Glomerular visceral epithelial cell (primary cell): ENCODE results near the gene CGB8.
"Not testable (repeated sequence)": the region's sequence is repeated elsewhere in the genome, so short reads cannot be mapped to it uniquely, and the experiment has no call there.

Experiments used
- DNase-seq: peaks from one replicate; pipeline ENCODE4 v3.0.0-alpha.2; 2016; ENCODE audit errors: extremely low spot score

The CGB8 gene

DNA sequence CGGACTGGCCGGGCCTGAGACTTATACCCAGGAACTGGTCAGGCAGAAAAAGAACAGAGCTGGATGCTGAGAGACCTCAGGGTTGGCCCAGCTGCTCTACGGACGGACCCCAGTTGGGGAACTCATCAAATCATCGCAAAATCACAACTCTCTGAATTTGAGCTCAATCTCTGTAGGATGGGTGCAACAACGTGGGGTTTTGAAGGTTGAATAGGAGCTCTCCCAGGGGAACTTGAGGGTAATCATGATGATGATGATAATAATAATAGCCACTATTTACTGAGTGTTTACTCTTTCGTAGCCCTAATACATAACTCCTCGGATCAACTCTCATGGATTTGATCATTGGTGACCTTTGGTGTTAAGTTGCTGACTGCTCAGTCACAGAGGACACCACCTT lies 18.6 kb downstream of the CGB8 start:
- DNase-seq: not testable (repeated sequence)

DNA sequence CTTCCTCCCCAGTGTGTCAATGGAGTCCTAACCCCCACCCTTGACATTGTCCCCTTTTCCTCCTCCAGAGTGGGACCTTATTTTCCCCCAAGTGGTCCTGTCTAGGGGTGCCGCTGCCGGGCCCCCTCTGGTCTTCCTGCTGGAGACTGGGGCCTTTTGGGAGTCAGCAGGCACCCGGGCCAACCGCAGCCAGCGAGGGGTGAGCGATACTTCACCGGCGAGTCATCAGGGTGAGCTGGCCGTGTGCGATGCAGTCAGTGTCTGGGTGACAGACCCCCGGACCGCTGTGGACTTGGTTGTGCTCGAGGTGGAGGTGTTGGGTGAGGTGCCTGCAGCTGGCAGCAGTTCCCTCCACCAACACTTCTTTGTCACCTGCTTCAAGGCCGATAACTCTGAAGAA lies 19.2 kb downstream of the CGB8 start:
- peak; percentile 70 for DNase-seq

DNA sequence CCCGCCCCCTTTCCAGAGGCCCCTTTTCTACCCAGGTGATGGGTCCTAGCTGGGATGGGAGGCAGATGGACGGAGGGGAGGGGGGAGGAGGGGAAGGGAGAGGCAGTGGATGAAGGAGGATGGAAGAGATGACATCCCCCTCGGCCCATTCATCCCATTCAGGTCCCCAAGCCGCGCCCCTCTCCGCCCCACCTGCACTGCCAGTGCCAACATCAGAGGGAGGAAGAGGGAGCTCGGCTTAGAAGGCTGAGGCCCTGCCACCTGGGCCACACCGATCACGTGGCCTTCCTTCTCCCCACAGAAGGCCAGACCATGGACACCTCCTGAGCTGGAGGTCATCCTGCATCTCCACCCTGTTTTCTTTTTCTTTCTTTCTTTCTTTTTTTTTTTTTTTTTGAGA lies 20.2 kb downstream of the CGB8 start:
- not testable (repeated sequence) for DNase-seq

DNA sequence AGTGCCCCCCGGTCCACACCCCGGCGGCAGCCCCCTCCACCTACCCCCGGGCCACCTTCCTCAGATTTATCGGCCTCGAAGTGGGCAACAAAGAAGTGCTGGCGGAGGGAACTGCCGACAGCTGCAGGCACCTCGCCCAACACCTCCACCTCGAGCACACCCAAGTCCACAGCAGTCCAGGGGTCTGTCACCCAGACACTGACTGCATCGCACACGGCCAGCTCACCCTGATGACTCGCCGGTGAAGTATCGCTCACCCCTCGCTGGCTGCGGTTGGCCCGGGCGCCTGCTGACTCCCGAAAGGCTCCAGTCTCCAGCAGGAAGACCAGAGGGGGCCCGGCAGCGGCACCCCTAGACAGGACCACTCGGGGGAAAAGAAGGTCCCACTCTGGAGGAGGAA lies 23.3 kb downstream of the CGB8 start:
- peak; percentile 47 for DNase-seq

DNA sequence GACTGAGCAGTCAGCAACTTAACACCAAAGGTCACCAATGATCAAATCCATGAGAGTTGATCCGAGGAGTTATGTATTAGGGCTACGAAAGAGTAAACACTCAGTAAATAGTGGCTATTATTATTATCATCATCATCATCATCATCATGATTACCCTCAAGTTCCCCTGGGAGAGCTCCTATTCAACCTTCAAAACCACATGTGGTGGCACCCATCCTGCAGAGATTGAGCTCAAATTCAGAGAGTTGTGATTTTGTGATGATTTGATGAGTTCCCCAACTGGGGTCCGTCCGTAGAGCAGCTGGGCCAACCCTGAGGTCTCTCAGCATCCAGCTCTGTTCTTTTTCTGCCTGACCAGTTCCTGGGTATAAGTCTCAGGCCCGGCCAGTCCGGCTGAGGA lies 23.8 kb downstream of the CGB8 start:
- DNase-seq: not testable (repeated sequence)

DNA sequence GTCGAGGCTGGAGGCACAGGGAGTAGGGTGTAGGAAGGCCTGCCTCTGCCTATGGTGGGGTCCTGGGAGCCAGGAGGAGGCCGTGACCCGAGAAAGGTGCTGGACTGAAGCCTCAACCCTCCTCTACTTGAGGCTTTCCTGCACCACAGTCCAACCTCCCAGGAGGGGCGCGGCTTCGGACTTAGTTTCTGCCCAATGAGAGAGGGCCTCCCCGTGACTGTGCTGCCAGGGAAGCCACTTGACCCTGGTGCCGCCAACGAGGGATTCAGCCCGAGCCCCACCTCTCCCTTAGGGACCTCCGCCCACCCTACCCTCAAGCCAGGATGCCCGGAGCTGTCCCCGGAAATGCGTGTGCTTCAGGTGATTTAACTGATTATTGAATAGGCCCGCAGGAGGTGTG lies 24.7 kb downstream of the CGB8 start, which contains the start of gene CGB3:
Gene CGB3 (minus strand): TSS at position 101 of the 400 bp plus-strand sequence. CDS start 362 bp downstream, outside the sequence.
- not testable (repeated sequence) for DNase-seq

DNA sequence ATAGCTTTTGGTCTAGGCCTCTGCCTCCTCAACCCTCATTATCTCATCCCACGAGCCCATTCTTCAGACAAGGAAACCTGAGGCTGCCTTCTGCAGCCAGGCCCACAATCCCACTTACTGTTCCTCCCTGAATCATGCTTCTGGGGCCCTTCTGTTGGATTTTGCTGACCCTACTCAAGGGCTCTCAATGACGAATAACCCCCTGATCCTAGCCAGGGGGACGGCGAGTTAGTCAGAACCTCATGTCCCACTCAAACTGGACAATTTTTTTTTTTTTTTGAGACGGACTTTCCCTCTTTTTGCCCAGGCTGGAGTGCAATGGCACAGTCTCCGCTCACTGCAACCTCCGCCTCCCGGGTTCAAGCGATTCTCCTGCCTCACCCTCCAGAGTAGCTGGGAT lies 26.8 kb downstream of the CGB8 start:
- DNase-seq: no peak

DNA sequence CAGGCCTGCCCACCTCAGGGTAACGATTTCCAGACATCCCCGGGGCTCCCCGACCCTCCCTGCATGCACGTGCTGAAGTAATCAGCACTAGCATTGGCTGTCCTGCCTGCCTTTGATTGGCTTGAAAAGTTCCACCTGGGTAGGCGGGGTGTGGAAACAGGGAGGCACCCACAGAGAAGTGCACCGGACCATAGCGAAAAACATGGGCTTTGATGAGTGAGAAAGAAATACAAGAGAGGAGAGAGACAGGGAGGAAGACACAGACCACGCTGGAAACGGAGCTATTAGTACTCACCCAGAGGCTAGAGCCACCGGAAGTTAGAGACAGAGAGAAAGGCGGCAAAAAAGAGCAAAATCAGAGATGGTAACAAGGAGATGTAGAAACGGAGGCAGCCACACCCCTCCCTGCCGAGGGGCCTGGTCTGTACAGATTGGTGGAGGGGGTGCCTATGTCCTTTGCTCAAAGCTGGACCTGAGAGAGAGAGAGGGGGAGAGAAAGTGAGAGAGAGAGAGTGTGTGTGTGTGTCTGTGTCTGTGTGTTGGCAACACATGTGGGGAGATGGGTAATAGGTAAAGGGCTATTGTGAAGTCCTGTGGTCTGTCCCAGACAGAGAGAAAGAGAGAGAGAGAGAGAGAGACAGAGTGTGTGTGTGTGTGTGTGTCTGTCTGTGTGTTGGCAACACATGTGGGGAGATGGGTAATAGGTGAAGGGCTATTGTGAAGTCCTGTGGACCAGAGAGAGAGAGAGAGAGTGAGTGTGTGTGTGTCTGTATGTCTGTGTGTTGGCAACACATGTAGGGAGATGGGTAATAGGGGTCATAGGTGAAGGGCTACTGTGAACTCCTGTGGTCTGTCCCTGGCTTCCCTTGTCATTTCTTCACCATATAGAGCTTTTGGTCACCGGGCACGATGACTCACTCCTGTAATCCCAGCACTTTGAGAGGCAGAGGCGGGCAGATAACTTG lies 27.7 kb downstream of the CGB8 start:
- peak; percentile 83 for DNase-seq

DNA sequence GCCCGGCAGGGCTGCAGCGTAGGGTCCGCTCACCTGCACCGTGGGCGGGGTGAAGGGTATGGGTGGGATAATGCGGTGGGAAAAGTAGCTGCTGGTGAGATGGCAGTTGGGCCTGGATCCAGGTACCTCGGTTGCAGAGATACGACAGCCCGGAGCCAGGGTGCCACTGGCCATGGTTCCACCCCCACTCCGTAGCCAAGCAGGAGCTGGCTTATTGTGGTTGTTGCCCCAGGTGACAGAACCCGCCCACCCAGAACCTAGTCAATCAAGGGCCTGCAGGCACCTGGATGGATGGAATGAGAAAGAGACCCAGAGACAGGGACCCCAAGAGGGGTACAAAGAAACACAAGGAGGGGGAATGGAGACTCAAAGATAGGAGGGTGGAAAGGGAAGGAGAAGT lies 28.6 kb downstream of the CGB8 start:
- DNase-seq: peak; percentile 22

DNA sequence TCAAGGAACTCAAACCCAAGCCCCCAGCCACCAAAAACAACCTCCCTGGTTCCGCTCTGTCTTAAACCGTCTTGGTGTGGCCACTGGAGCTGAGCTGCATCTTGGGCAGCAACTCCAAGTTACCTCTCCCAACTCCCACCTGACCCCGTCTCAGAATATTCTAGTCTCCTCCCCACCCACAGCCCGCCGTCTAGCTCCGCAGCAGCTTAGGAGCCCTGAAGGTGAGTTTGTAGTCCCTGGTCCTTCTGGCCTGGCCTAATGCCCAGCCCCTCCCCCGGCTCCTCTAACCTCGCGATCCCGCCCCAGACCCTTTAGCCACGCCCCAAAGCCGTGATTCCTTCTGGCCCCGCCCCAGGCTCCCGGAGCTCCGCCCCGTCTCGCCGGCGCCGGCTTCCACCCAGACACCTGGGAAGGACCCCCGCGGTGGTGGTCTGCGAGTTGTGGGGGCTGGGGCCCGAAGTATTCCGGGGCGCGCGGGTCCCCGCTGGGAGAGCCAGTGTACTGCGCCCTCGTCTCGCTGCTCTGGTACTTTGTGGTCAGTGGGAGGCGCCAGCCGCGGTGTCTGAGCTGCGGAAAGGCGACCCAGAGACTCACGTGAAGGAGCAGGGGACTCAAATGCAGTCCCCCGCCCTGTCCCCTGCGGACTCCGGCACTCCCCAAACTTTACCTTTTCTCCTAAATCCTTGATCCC lies 29.5 kb downstream of the CGB8 start:
- peak; percentile 79 for DNase-seq

DNA sequence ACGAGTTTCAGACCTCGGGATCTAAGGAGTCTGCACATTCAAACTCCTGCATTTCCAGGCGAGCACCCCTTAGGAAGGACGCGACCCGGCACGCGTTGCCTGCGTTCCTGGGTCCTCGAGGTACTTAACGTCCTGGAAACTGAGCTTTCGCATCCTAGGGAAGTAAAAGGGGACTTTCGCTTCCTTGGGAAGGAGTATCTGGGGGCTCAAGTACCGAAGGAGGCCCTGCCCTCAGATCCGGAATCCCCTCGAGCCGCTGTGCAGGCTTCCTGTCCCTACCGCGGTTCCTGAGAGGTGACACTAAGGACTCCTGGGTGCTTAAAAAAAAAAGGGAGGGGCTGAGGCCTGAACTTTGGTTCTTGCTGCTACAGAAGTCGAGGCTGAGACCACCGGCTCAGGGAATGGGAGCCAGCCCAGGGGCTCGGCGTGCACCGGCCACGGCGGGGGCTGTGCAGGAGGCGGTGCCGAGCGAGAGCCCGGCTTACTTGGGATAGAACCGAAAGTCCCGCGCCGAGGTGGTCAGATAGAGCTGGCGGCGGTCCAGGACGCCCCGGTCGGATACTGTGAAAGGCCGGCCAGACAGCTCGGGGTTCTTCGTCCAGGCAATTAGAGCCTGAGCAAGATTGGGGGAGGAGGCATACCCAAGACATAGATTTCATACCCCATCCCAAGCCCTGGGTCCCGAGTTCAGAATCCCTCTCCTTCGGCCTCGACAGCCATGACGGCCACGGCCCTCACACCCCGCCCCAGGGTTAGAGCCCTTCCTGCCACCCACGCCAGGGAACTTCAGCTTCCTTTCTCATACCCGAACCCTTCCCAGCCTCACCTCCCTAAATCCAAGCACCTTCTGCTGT lies 30.3 kb downstream of the CGB8 start:
- DNase-seq: peak; percentile 44

DNA sequence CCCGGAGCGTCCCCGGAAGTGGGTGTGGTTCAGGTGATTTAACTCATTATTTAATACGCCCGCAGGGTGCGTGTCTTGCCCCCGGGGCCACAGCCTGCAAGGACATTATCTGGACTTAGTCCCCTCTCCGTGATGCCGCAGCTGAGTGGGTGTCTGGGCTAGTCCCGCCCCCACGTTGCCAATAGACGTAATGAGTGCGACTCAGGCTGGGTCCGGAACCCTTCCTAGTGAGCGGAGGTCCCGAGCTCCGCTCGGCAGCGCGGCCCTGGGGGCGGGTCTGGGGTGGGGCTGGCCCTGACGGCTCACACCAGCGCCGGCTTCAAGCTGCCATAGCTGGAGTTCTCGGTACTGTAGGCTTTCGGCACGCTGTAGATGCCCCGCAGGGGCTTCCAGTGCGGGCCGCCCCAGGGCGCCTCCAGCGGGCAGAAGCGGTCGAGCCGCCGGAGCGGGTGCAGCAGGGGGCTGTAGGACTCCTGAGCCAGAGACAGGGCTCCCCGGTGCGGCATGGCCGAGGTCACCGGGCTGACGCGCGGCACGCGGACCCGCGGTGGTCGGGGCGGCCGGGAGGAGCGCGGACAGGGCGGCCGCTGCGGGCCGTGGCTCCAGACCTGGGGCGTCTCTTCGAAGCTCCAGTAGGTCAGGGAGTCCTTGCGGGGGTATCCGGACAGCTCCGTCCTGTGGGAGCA lies 31.1 kb downstream of the CGB8 start:
- peak; percentile 75 for DNase-seq

DNA sequence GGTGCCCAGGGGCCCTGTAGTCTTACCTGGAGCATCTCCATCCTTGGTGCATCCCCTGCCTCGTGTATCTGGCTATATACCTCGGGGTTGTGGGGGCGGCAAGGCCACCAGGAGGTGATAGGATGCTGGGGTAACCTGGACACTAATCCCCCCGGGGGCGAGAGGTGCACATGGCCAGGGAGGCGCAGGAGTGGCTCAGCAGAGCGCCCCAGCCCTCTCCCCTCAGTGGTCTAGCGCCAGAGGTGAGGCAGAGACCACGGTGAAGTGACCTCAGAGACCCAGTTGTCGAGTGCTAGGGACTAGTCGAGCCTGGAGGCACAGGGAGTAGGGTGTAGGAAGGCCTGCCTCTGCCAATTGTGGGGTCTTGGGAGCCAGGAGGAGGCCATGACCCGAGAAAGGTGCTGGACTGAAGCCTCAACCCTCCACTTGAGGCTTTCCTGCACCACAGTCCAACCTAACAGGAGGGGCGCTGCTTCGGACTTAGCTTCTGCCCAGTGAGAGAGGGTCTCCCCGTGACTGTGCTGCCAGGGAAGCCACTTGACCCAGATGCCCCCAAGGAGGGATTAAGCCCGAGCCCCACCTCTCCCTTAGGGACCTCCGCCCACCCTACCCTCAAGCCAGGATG lies 31.8 kb downstream of the CGB8 start, which contains the start of gene LHB:
Gene LHB (minus strand): TSS at position 51 of the 625 bp plus-strand sequence. CDS start 10 bp downstream, at position 41.
- DNase-seq: peak; percentile 14

DNA sequence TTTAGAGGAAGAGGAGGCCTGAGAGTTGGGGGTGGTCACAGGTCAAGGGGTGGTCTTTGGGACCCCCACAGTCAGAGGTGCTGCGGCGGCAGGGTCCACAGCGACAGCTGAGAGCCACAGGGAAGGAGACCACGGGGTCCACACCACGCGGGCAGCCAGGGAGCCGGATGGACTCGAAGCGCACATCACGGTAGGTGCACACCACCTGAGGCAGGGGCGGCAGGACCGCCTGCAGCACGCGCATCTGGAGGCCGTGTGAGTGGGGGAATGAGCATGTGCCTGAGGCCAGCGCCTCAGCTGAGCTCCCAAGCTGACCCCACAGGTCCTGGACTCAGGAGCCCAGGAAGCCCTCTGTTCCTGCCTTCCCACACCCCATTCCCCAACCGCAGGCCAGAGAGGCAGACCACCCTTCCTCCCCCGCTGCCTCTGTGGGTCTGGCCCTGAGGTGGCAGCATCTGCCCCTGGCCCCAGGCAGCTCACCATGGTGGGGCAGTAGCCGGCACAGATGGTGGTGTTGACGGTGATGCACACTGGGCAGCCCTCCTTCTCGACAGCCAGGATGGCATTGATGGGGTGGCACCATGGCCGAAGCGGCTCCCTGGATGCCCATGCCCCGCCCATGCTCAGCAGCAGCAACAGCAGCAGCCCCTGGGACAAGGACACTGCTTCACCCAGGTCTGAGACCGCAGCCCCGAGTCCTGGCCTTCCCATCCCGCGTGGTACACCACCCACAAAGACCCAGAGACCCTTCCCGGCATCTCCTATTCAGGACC lies 32.7 kb downstream of the CGB8 start:
- no peak for DNase-seq

DNA sequence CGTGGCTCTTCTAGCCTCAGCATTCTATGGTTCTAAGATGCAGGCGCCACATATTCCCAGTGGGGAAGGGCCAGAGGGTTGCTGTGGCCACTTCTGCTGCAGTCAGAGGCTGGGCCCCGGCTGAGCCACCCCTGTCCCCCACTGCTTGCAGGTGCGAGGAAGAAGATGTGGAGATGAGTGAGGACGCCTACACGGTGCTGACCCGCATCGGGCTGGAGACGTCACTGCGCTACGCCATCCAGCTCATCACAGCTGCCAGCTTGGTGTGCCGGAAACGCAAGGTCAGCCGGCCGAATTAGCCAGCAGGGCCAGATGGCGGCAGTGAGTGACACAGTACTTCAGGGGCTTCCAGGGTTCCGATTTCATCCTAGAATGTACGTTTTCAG lies 34.0 kb downstream of the CGB8 start:
- DNase-seq: no peak

DNA sequence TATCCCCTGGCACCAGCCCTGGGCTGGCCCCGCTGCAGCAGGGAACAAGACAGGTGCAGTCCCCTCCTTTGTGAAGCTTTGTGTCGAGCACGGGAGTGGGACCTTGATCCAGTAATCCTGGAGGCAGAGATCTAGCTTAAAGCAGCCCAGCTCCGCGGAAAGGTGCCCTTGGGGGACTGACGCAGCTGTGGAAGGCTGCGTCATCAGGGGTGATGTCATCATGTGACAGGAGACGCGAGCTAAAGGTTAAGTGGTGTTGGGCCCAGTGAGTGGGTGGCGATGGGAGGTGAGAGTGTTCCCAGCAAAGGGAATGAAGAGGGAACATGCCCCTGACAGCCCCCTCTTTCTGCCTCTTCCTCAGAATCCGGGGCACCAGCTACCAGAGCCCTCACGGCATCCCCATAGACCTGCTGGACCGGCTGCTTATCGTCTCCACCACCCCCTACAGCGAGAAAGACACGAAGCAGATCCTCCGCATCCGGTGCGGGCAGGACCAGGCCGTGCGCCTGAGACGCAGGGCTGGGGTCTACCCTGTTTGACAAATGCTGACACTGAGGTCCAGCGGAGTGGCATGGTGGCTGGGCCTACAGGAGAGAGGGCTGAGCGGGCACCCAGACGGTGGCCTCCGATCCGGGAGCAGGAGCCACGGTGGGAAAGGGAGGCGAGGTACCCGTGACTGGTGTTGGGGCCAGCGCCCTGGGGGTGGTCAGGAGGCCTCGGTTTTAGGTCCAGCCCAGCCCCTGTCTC lies 34.6 kb downstream of the CGB8 start:
- DNase-seq: no peak

DNA sequence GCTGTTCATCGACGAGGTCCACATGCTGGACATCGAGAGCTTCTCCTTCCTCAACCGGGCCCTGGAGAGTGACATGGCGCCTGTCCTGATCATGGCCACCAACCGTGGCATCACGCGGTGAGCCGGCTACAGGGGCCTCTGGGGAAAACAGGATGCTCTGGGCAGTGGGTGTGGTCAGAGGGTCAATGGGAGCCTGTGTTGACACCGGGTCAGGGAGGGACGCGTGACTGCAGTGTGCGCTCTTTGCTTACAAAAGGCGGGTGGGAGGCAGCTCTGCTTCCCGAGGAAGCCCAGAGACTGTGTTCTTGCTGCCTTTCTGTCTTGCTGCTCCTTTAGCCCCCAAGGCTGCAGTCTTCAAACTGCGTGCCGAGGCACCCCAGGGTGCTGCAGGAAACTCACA lies 37.7 kb downstream of the CGB8 start:
- no peak for DNase-seq

DNA sequence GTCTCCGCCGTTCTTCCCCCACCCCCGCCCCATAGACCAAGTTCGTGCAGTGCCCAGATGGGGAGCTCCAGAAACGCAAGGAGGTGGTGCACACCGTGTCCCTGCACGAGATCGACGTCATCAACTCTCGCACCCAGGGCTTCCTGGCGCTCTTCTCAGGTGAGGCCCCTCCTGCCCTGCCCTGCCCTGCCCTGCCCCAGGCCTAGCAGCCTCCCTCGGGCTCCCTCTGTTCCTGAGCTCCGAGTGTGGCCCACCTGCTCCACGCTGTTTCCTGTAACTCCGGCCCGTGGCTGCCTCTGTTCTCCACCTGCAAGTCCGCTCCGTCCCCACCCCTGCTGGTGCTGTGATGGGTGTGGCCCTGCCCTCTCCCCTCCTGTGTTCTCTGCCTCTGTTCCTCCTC lies 38.5 kb downstream of the CGB8 start:
- DNase-seq: no peak

DNA sequence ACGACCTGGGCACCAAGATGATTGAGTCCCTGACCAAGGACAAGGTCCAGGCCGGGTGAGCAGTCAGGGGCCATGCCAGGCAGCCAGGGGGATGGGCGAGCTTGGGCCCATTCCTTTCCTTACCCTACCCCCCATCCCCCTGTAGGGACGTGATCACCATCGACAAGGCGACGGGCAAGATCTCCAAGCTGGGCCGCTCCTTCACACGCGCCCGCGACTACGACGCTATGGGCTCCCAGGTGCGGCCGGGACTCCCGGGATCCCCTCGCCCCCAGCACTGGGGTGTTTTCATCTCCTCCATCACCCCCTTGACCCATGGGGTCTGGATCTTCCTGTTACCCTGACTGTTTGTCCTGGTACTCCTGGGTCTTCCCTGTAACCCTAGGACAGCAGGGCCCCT lies 39.1 kb downstream of the CGB8 start:
- DNase-seq: no peak
